HFF-Myc (cell line): ENCODE data around the gene KLF9.
A peak's percentile ranks its signal among the peaks of the same experiment; 100 is the strongest.

Experiments used
- DNase-seq: peaks from one replicate; pipeline ENCODE4 v3.0.0-alpha.2; 2011; ENCODE audit warnings: low read depth; ENCODE audit errors: extremely low read depth
- H3K4me3 ChIP-seq: replicated peaks from 2 replicates; pipeline ENCODE4 v1.5.1; 2011; ENCODE audit warnings: low read depth, mild to moderate bottlenecking, control low read depth, low read length
- CTCF ChIP-seq: IDR thresholded peaks from 2 replicates; pipeline ENCODE4 v1.5.1; 2012; ENCODE audit warnings: mild to moderate bottlenecking, low read depth, low read length, control low read depth; ENCODE audit errors: missing control alignments

Gene KLF9

GRCh38 chr9:70374962-70375618, 39.4 kb downstream of the KLF9 start:
- no peak overlapping the region for H3K4me3 ChIP-seq
- no peak for DNase-seq
- no peak for TF ChIP-seq CTCF

- no peak for TF ChIP-seq CTCF
- H3K4me3 ChIP-seq: no peak overlapping the region
- DNase-seq: no peak
These were observed 47.0 kb downstream of the KLF9 start for GRCh38 chr9:70367305-70367930.

- no peak for TF ChIP-seq CTCF
- no peak overlapping the region for H3K4me3 ChIP-seq
- DNase-seq: no peak
These were observed 50.7 kb downstream of the KLF9 start for GRCh38 chr9:70363760-70364159.

GRCh38 chr9:70362952-70363351, 51.5 kb downstream of the KLF9 start:
- H3K4me3 ChIP-seq: no peak overlapping the region
- no peak for TF ChIP-seq CTCF
- DNase-seq: no peak

- DNase-seq: no peak
- TF ChIP-seq CTCF: no peak
- no peak overlapping the region for H3K4me3 ChIP-seq
These were observed 58.7 kb downstream of the KLF9 start for GRCh38 chr9:70355801-70356200.

- no peak overlapping the region for H3K4me3 ChIP-seq
- TF ChIP-seq CTCF: peak; percentile 36
- DNase-seq: no peak
These were observed 61.7 kb downstream of the KLF9 start for GRCh38 chr9:70352802-70353201.
